ENCODE measurements around the gene ISL2. TPM values are rescaled to one million over a fixed set of nuclear protein-coding genes. Genes with fewer than 3 reads are reported as not detected.

Gene ISL2
- total RNA-seq, 1 donor from 2014 or later = 1.2 TPM

Other genes starting within 250 kb of the ISL2 start
- 98.4 to 107 TPM (median 107 TPM) in 3 replicates for gene ETFA, start 25.3 kb upstream of the ISL2 start, total RNA-seq